ENCODE data around the gene LANCL3.

Gene LANCL3

GRCh38 chrX:37627602-37628001 lies 56.1 kb downstream of the LANCL3 start:
- H4K8ac ChIP-seq (ENCODE audit: low read length): no peak overlapping the region

GRCh38 chrX:37638047-37638446 lies 66.6 kb downstream of the LANCL3 start:
- Histone ChIP-seq H2BK15ac (ENCODE audit: low read depth, poor library complexity, severe bottlenecking) (no peak overlapping the region), H3K79me1 (replicated peaks; ENCODE audit: low read length, poor library complexity, severe bottlenecking) (no peaks in the 10 kb centered on the region), H3K9me3 (ENCODE audit: control insufficient read depth, low read length) (no peaks in the 10 kb centered on the region), H3K4me1 (ENCODE audit: control insufficient read depth, insufficient read depth, low read depth, low read length) (no peaks in the 10 kb centered on the region), H3K23ac (ENCODE audit: low read length in 2 of 2) (no peak overlapping the region), H2AK5ac (ENCODE audit: low read length, severe bottlenecking) (no peak overlapping the region), H3K27ac (ENCODE audit: low read length, poor library complexity, severe bottlenecking) (no peak overlapping the region), H3K9ac (ENCODE audit: low read length) (no peak overlapping the region), H3K36me3 (ENCODE audit: control insufficient read depth in 1 of 2, insufficient read depth in 2 of 2, low read depth in 1 of 2, low read length in 2 of 2) (no peaks in the 10 kb centered on the region), H3K14ac (ENCODE audit: low read length in 2 of 2) (no peak overlapping the region), H3K4ac (ENCODE audit: low read depth in 1 of 2, low read length in 2 of 2) (no peak overlapping the region), H2BK12ac (ENCODE audit: low read length in 2 of 2) (no peak overlapping the region), H3K4me2 (ENCODE audit: low read length, poor library complexity, severe bottlenecking) (no peak overlapping the region), H3K4me3 (ENCODE audit: insufficient read depth in 1 of 2, low read depth in 1 of 2, low read length in 2 of 2) (no peak overlapping the region), H2AFZ (ENCODE audit: low read depth, low read length) (no peak overlapping the region), H4K91ac (ENCODE audit: low read length) (no peak overlapping the region), H3K18ac (ENCODE audit: low read depth in 1 of 2, low read length in 2 of 2) (no peak overlapping the region), H4K8ac (ENCODE audit: low read length) (no peak overlapping the region), H2BK120ac (ENCODE audit: low read depth, low read length) (no peak overlapping the region), H2BK5ac (ENCODE audit: low read depth, low read length, poor library complexity, severe bottlenecking) (no peak overlapping the region), H3K27me3 (ENCODE audit: control insufficient read depth in 1 of 2, insufficient read depth in 1 of 2, low read length in 2 of 2) (peaks cover 0 to 7% of the 10 kb centered on the region in 2 experiments)
- DNase-seq: no peak

More at GRCh38 chrX:37627602-37628001, 56.1 kb downstream of the LANCL3 start:
- Histone ChIP-seq H3K27ac (ENCODE audit: low read length, poor library complexity, severe bottlenecking) (no peak overlapping the region), H3K4me2 (ENCODE audit: low read length, poor library complexity, severe bottlenecking) (no peak overlapping the region), H2BK5ac (ENCODE audit: low read depth, low read length, poor library complexity, severe bottlenecking) (no peak overlapping the region), H4K91ac (ENCODE audit: low read length) (no peak overlapping the region), H2AFZ (ENCODE audit: low read depth, low read length) (no peak overlapping the region), H3K4me3 (ENCODE audit: insufficient read depth in 1 of 2, low read depth in 1 of 2, low read length in 2 of 2) (no peak overlapping the region), H2BK15ac (ENCODE audit: low read depth, poor library complexity, severe bottlenecking) (no peak overlapping the region), H2BK120ac (ENCODE audit: low read depth, low read length) (no peak overlapping the region), H3K18ac (ENCODE audit: low read depth in 1 of 2, low read length in 2 of 2) (no peak overlapping the region), H3K9me3 (ENCODE audit: control insufficient read depth, low read length) (no peaks in the 10 kb centered on the region), H2BK12ac (ENCODE audit: low read length in 2 of 2) (no peak overlapping the region), H3K79me1 (replicated peaks; ENCODE audit: low read length, poor library complexity, severe bottlenecking) (no peaks in the 10 kb centered on the region), H3K9ac (ENCODE audit: low read length) (no peak overlapping the region), H3K36me3 (ENCODE audit: control insufficient read depth in 1 of 2, insufficient read depth in 2 of 2, low read depth in 1 of 2, low read length in 2 of 2) (no peaks in the 10 kb centered on the region), H3K27me3 (ENCODE audit: control insufficient read depth in 1 of 2, insufficient read depth in 1 of 2, low read length in 2 of 2) (no peaks in the 10 kb centered on the region), H3K4ac (ENCODE audit: low read depth in 1 of 2, low read length in 2 of 2) (no peak overlapping the region), H2AK5ac (ENCODE audit: low read length, severe bottlenecking) (no peak overlapping the region), H3K4me1 (ENCODE audit: control insufficient read depth, insufficient read depth, low read depth, low read length) (no peaks in the 10 kb centered on the region), H3K14ac (ENCODE audit: low read length in 2 of 2) (no peak overlapping the region), H3K23ac (ENCODE audit: low read length in 2 of 2) (no peak overlapping the region)
- DNase-seq: no peak
- WGBS: no CpG with 5 or more reads among the region's 1 CpG

- no peak overlapping the region for H4K91ac ChIP-seq (ENCODE audit: low read length)
- H2BK15ac ChIP-seq (ENCODE audit: low read depth, poor library complexity, severe bottlenecking): no peak overlapping the region
- H4K8ac ChIP-seq (ENCODE audit: low read length): no peak overlapping the region
- no peak overlapping the region for H3K27ac ChIP-seq (ENCODE audit: low read length, poor library complexity, severe bottlenecking)
- H2BK12ac ChIP-seq (ENCODE audit: low read length in 2 of 2): no peak overlapping the region
- no peak overlapping the region for H3K9ac ChIP-seq (ENCODE audit: low read length)
- no peak overlapping the region for H3K23ac ChIP-seq (ENCODE audit: low read length in 2 of 2)
- WGBS: 82% methylated on average over 2 of the region's 5 CpGs
- no peak overlapping the region for H3K4ac ChIP-seq (ENCODE audit: low read depth in 1 of 2, low read length in 2 of 2)
- H3K36me3 ChIP-seq (ENCODE audit: control insufficient read depth in 1 of 2, insufficient read depth in 2 of 2, low read depth in 1 of 2, low read length in 2 of 2): no peaks in the 10 kb centered on the region
- no peak overlapping the region for H2BK5ac ChIP-seq (ENCODE audit: low read depth, low read length, poor library complexity, severe bottlenecking)
- no peak overlapping the region for H3K4me3 ChIP-seq (ENCODE audit: insufficient read depth in 1 of 2, low read depth in 1 of 2, low read length in 2 of 2)
- no peak overlapping the region for H3K4me2 ChIP-seq (ENCODE audit: low read length, poor library complexity, severe bottlenecking)
- H3K79me1 ChIP-seq (replicated peaks; ENCODE audit: low read length, poor library complexity, severe bottlenecking): no peaks in the 10 kb centered on the region
- H2AK5ac ChIP-seq (ENCODE audit: low read length, severe bottlenecking): no peak overlapping the region
- no peak overlapping the region for H2BK120ac ChIP-seq (ENCODE audit: low read depth, low read length)
- no peak overlapping the region for H3K18ac ChIP-seq (ENCODE audit: low read depth in 1 of 2, low read length in 2 of 2)
- no peaks in the 10 kb centered on the region for H3K4me1 ChIP-seq (ENCODE audit: control insufficient read depth, insufficient read depth, low read depth, low read length)
- DNase-seq: no peak
- no peak overlapping the region for H2AFZ ChIP-seq (ENCODE audit: low read depth, low read length)
- H3K9me3 ChIP-seq (ENCODE audit: control insufficient read depth, low read length): no peaks in the 10 kb centered on the region
- H3K14ac ChIP-seq (ENCODE audit: low read length in 2 of 2): no peak overlapping the region
- H3K27me3 ChIP-seq (ENCODE audit: control insufficient read depth in 1 of 2, insufficient read depth in 1 of 2, low read length in 2 of 2): peaks cover 0 to 16% of the 10 kb centered on the region in 2 experiments
These were observed 68.7 kb downstream of the LANCL3 start for GRCh38 chrX:37640142-37640541.

GRCh38 chrX:37641859-37642258 lies 70.4 kb downstream of the LANCL3 start:
- H3K14ac ChIP-seq (ENCODE audit: low read length in 2 of 2): no peak overlapping the region
- H4K8ac ChIP-seq (ENCODE audit: low read length): no peak overlapping the region
- no peak overlapping the region for H3K4me2 ChIP-seq (ENCODE audit: low read length, poor library complexity, severe bottlenecking)
- no peaks in the 10 kb centered on the region for H3K79me1 ChIP-seq (replicated peaks; ENCODE audit: low read length, poor library complexity, severe bottlenecking)
- H3K4me1 ChIP-seq (ENCODE audit: control insufficient read depth, insufficient read depth, low read depth, low read length): no peaks in the 10 kb centered on the region
- no peak overlapping the region for H3K4me3 ChIP-seq (ENCODE audit: insufficient read depth in 1 of 2, low read depth in 1 of 2, low read length in 2 of 2)
- no peak overlapping the region for H3K4ac ChIP-seq (ENCODE audit: low read depth in 1 of 2, low read length in 2 of 2)
- no peak overlapping the region for H3K18ac ChIP-seq (ENCODE audit: low read depth in 1 of 2, low read length in 2 of 2)
- no peak overlapping the region for H2AK5ac ChIP-seq (ENCODE audit: low read length, severe bottlenecking)
- no peak overlapping the region for H2BK5ac ChIP-seq (ENCODE audit: low read depth, low read length, poor library complexity, severe bottlenecking)
- DNase-seq: no peak
- H3K23ac ChIP-seq (ENCODE audit: low read length in 2 of 2): no peak overlapping the region
- no peak overlapping the region for H3K9ac ChIP-seq (ENCODE audit: low read length)
- H2AFZ ChIP-seq (ENCODE audit: low read depth, low read length): no peak overlapping the region
- no peaks in the 10 kb centered on the region for H3K36me3 ChIP-seq (ENCODE audit: control insufficient read depth in 1 of 2, insufficient read depth in 2 of 2, low read depth in 1 of 2, low read length in 2 of 2)
- 71% methylated on average over 3 of the region's 3 CpGs for WGBS
- no peak overlapping the region for H2BK12ac ChIP-seq (ENCODE audit: low read length in 2 of 2)
- H3K27me3 ChIP-seq (ENCODE audit: control insufficient read depth in 1 of 2, insufficient read depth in 1 of 2, low read length in 2 of 2): peaks cover 0 to 16% of the 10 kb centered on the region in 2 experiments
- no peaks in the 10 kb centered on the region for H3K9me3 ChIP-seq (ENCODE audit: control insufficient read depth, low read length)
- no peak overlapping the region for H2BK120ac ChIP-seq (ENCODE audit: low read depth, low read length)
- H2BK15ac ChIP-seq (ENCODE audit: low read depth, poor library complexity, severe bottlenecking): no peak overlapping the region
- H3K27ac ChIP-seq (ENCODE audit: low read length, poor library complexity, severe bottlenecking): no peak overlapping the region
- no peak overlapping the region for H4K91ac ChIP-seq (ENCODE audit: low read length)
